T-helper 22 cell (primary cell): ENCODE results near the gene SBNO2.
"Not testable (repeated sequence)": the region's sequence is repeated elsewhere in the genome, so short reads cannot be mapped to it uniquely, and the experiment has no call there.

ENCODE experiments used
- DNase-seq: peaks from one replicate; pipeline ENCODE4 v3.0.0-alpha.2; 2020; ENCODE audit warnings: low read depth

SBNO2 gene

DNA sequence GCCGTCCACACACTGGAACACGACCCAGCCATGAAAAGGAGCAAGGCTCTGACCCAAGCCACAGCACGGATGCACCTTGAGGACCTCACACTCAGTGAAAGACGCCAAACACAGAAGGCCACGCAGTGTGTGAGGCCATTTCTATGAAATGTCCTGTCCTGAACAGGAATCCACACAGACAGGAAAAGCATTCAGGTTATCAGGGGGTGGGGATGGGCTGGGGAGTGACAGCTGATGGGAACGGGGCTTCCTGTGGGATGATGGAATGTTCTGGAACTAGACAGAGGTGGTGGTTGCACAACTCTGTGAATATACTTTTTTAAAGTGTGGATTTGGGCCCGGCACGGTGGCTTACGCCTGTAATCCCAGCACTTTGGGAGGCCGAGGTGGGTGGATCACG, 39.6 kb downstream of the SBNO2 start:
- no peak for DNase-seq

DNA sequence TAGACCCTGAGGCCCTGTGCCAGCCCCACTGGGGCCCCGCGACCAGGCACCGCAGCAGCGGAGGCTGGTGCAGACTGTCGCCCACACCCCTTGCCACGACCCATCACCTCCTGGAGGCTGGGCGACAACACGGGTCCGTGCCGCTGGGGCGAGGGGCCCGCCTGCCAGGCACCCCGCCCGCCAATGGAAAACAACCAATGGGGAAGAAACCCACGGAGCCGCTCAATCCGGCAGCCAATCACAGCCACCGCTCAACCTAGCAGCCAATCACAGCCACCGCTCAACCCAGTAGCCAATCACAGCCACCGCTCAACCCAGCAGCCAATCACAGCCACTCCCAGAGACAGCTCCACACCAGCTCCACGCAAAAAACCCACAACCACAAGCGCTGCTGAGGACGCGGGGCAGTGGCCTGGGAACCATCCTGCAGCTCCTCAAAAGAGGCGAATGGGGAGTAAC, 40.6 kb downstream of the SBNO2 start:
- DNase-seq, result peak; percentile 80

GRCh38 chr19:1132552-1133383, 41.3 kb downstream of the SBNO2 start:
- no peak for DNase-seq

GRCh38 chr19:1131718-1132551, 42.1 kb downstream of the SBNO2 start:
- DNase-seq, result peak; percentile 84

- no peak for DNase-seq
These were observed 43.0 kb downstream of the SBNO2 start for GRCh38 chr19:1130771-1131717.

- no peak for DNase-seq
These were observed 44.5 kb downstream of the SBNO2 start for GRCh38 chr19:1129535-1129934.

DNA sequence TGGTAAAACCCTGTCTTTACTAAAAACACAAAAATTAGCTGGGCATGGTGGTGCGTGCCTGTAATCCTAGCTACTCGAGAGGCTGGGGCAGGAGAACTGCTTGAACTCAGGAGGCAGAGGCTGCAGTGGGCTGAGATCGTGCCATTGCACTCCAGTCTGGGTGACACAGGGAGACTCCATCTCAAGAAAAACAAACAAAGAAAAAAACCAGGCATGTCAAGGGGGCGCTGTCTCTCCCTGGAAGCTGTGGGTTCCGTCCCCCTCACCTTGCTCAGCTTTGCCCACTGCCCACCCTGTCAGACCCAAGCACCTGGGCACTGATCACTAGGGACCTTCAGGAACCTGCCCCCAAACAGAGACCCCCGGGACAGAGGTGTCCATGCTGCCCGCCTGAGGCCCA, 45.0 kb downstream of the SBNO2 start:
- not testable (repeated sequence) for DNase-seq

GRCh38 chr19:1128106-1128505, 46.0 kb downstream of the SBNO2 start:
- DNase-seq, result no peak

GRCh38 chr19:1126984-1127760, 46.9 kb downstream of the SBNO2 start:
- no peak for DNase-seq

GRCh38 chr19:1125601-1126467, 48.2 kb downstream of the SBNO2 start:
- no peak for DNase-seq

GRCh38 chr19:1123885-1124677, 50.0 kb downstream of the SBNO2 start:
- DNase-seq, result no peak

GRCh38 chr19:1123381-1123780, 50.7 kb downstream of the SBNO2 start:
- DNase-seq, result no peak

DNA sequence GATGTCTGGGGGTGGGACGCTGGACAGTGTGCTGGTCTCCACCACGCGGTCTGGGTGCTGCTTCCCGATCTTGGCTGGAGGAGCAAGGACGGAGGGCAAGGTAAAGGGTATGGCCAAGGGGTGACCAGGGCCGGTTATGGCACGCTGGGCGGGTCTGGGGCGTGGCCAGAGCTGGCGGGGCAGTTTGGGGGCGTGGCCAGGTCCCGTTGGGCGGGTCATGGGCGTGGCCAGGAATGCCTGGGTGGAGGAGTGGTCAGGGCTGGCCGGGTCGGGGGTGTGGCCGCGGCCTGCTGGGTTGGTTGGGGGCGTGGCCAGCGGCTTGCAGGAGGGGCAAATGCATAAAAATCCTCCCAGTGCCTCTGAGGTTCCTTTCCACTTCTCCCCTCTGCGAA, 51.1 kb downstream of the SBNO2 start:
- DNase-seq, result no peak

GRCh38 chr19:1122021-1122971, 51.8 kb downstream of the SBNO2 start:
- no peak for DNase-seq

DNA sequence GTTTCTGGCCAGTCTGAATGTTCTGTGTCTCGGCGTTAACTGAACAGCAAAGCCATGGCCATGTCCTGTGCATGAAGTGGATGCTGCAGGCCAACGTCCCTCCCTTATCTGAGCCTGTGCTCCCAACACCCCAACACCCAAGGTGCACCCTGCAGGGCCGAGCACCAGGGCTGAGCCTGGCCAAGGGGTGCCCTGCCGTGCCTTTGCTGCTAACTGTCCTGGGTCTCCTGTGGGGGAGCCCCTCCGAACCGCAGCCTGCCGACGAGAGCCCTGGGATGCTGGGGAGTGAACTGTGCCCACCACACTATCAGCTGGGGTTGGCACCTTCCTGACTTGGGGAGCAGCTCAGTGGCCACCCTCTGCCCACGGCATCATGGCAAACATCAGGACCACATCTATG, 52.7 kb downstream of the SBNO2 start:
- DNase-seq, result no peak

- DNase-seq, result no peak
These were observed 54.4 kb downstream of the SBNO2 start for GRCh38 chr19:1119475-1120217.

GRCh38 chr19:1118999-1119398, 55.1 kb downstream of the SBNO2 start:
- DNase-seq, result no peak
